Kidney (tissue), 14 donors: Measurements from ENCODE around the gene SSH3. TPM values are rescaled to one million over a fixed set of nuclear protein-coding genes. Genes with fewer than 3 reads are reported as not detected.

Experiments used
- DNase-seq, 5 donors: peaks; one replicate each; pipeline ENCODE4 v3.0.0-alpha.2; 2013 to 2020
- FAIRE-seq: peaks from 2 replicates; lab custom pipeline; 2012; peaks lifted over from hg19 to GRCh38; lab: Jason Lieb, UNC
- H3K27ac ChIP-seq, 2 donors: one replicate each; pipeline ENCODE4 v1.7.0; 2013; ENCODE audit warnings: low read depth in 2 of 2, low read length in 2 of 2, inconsistent platforms in 1 of 2
- H3K27me3 ChIP-seq: one replicate; pipeline ENCODE4 v1.7.1; 2013; ENCODE audit warnings: low read length, inconsistent platforms; ENCODE audit not compliant: control insufficient read depth, insufficient read depth
- H3K36me3 ChIP-seq, 3 donors: one replicate each; pipeline versions ENCODE4 v1.7.0 to v1.7.1; 2013; ENCODE audit warnings: low read length in 3 of 3, control low read depth in 1 of 3, inconsistent platforms in 1 of 3; ENCODE audit not compliant: insufficient read depth in 3 of 3, control insufficient read depth in 2 of 3
- H3K4me1 ChIP-seq, 3 donors: one replicate each; pipeline versions ENCODE4 v1.7.0 to v1.7.1; 2013; ENCODE audit warnings: low read length in 3 of 3, inconsistent platforms in 1 of 3, low read depth in 1 of 3; ENCODE audit not compliant: control insufficient read depth in 2 of 3, insufficient read depth in 2 of 3
- H3K4me3 ChIP-seq, 3 donors: one replicate each; pipeline versions ENCODE4 v1.7.0 to v1.8.1; 2013; ENCODE audit warnings: low read length in 3 of 3, control low read depth in 1 of 3, inconsistent platforms in 1 of 3
- H3K9ac ChIP-seq, 3 donors: one replicate each; pipeline versions ENCODE4 v1.7.0 to v1.7.1; 2013; ENCODE audit warnings: low read length in 3 of 3, control low read depth in 1 of 3, inconsistent platforms in 1 of 3
- H3K9me3 ChIP-seq, 3 donors: one replicate each; pipeline versions ENCODE4 v1.7.0 to v1.7.1; 2013; ENCODE audit warnings: low read length in 3 of 3, control low read depth in 1 of 3, inconsistent platforms in 1 of 3; ENCODE audit not compliant: control insufficient read depth in 2 of 3, insufficient read depth in 1 of 3
- CTCF ChIP-seq: IDR thresholded peaks from 3 replicates; pipeline ENCODE4 v1.5.1; 2012; ENCODE audit warnings: mild to moderate bottlenecking, moderate library complexity, borderline replicate concordance; ENCODE audit not compliant: insufficient read depth; ENCODE audit errors: extremely low read depth
- intact Hi-C: fragments of 100-400 bp; cut with DNase I; formaldehyde crosslinking; loops from one replicate; pipeline ENCODE4 v1.11.1; 2022
- polyA plus RNA-seq: library from polyadenylated mRNA; stranded (reverse); fragments of 350-450 nt; fragmentation: Illumina TruSeq; extraction: RNeasy Lipid Tissue Mini Kit (QIAGEN cat#74804); gene quantifications from one replicate; pipeline ENCODE4 v1.2.3, GENCODE V29; 2014; ENCODE audit warnings: low read depth, low replicate concordance; ENCODE audit not compliant: insufficient read depth
- total RNA-seq: library from RNA; stranded (reverse); fragmentation: NEBNext Ultra II Directional; extraction: Animal tissue kit (Norgen Biotek cat#: 25700); gene quantifications from one replicate; pipeline ENCODE4 v1.2.1, GENCODE V29; 2021
- donor health status: control.
- donor health status: control.
- donor health status: control.
- donor health status: control.
- donor health status: control.
- donor health status: DM: yes; HTN: yes; CAD: no.
- donor health status: Normal renal cell carcinoma (clear cell type).

The SSH3 gene
- total and polyA plus RNA-seq, 2 donors from 2014 or later = 25.0 to 68.9 TPM

GRCh38 chr11:67311556-67312082, 8.3 kb downstream of the SSH3 start:
- no peaks in the 10 kb centered on the region for H3K27me3 ChIP-seq
- TF ChIP-seq CTCF = no peak
- H3K9ac ChIP-seq = no peak overlapping the region
- H3K9me3 ChIP-seq = no peaks in the 10 kb centered on the region
- H3K36me3 ChIP-seq = no peaks in the 10 kb centered on the region
- no peak overlapping the region for H3K4me3 ChIP-seq
- H3K4me1 ChIP-seq = peaks cover 0 to 3% (median 0%) of the 10 kb centered on the region in 3 donors
- intact Hi-C loops = no loop called here
- DNase-seq (no peak), FAIRE-seq (no peak)
- no peak overlapping the region for H3K27ac ChIP-seq

DNA sequence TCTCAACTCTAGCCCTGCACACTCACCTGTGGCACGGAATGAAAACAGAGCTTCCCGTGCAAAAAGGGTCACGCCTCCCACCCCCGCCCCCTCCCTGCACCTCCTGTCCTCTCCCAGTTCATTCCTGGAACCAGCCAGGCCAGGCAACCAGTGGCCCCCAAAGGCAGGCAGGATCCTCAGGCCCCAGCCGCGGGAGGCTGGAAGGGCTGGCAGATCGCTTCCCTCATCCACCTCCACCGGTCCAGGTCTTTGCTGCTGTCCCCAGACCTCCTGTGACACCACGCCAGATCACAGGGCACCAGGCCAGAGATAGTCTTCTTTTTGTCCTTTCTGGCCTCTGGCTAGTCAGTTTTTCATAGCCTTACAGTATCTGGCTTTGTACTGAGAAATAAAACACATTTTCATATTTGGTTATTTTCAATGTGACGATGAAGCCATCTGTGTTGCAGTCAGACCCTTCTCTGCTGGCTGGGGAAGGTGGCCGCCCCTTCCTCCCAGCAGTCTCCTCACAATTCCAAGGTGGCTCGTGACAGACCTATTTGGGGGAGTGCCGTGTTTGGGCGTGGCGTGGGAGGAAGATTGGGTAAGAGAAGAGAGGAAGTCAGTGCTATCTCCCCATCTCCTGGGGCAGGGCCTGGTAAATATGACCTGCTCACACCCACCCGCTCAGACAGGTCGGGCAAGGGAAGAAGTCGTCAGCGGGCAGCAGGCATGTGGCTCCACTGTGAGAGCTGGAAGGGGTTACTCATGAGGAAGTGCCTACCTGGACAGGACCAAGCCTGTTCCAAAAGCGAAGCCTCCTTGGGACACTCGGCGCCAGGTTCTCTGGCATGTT, 9.1 kb downstream of the SSH3 start:
- DNase-seq = peak in 2 of 5 donors; percentile 45 to 73
- Histone ChIP-seq H3K9me3 (no peaks in the 10 kb centered on the region), H3K36me3 (no peaks in the 10 kb centered on the region), H3K4me1 (peaks cover 0 to 3% (median 0%) of the 10 kb centered on the region in 3 donors), H3K27ac (peak overlapping the region in 1 of 2 donors; percentile 67), H3K27me3 (no peaks in the 10 kb centered on the region), H3K9ac (no peak overlapping the region), H3K4me3 (no peak overlapping the region)
- intact Hi-C loops = no loop called here
- TF ChIP-seq CTCF = no peak
- no peak for FAIRE-seq

DNA sequence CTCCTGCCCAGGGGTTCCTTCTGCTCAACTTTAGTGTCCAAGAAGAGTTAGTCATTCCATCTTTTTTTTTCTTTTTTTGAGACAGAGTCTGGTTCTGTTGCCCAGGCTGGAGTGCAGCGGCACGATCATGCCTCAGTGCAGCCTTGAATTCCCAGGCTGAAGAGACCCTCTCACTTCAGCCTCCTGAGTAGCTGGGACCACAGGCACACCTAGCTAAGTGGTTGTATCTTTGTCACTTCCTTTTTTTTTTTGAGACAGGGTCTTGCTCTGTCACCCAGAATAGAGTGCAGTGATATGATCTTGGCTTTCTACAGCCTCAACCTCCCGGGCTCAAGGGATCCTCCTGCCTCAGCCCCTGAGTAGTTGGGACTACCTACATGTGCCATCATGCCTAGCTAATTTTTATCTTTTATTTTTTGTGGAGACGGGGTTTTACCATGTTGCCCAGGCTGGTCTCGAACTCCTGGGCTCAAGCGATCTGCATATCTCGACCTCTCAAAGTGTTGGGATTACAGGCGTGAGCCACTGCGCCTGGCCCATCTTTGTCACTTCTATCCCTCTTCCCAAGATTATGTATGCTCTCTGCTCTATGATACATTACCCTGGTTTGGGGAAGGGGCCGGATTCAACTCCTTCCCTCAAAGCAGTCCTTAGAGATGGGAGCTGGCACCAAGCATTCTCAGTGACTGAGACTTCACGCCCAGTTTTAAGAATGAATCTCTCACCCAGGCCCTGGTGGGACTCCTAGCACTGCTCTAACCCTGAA, 10.0 kb downstream of the SSH3 start:
- Histone ChIP-seq H3K36me3 (no peaks in the 10 kb centered on the region), H3K4me1 (peaks cover 0 to 4% (median 0%) of the 10 kb centered on the region in 3 donors), H3K9ac (no peak overlapping the region), H3K27me3 (no peaks in the 10 kb centered on the region), H3K9me3 (no peaks in the 10 kb centered on the region), H3K27ac (no peak overlapping the region), H3K4me3 (no peak overlapping the region)
- DNase-seq (no peak), FAIRE-seq (no peak)
- TF ChIP-seq CTCF = no peak
- intact Hi-C loops = no loop called here
